Tibial nerve (tissue), 4 donors: ENCODE measurements around the gene RASA3. TPM values are rescaled to one million over a fixed set of nuclear protein-coding genes. Genes with fewer than 3 reads are reported as not detected.

ENCODE experiments used
- DNase-seq, 2 donors: peaks; one replicate each; pipeline ENCODE4 v3.0.0-alpha.2; 2019; ENCODE audit warnings: low spot score in 2 of 2
- H3K27ac ChIP-seq, 4 donors: fragments of 200-600 bp; sonication (generic) in 3 of 4; one replicate each; pipeline ENCODE4 v1.5.1; 2017 to 2019; ENCODE audit warnings: mild to moderate bottlenecking in 1 of 4
- H3K27me3 ChIP-seq, 2 donors: fragments of 200-600 bp; sonication (generic) in 1 of 2; one replicate each; pipeline versions ENCODE4 v1.5.1 to v1.6.0; 2017 to 2019
- H3K36me3 ChIP-seq, 3 donors: fragments of 200-600 bp; sonication (generic); one replicate each; pipeline ENCODE4 v1.5.1; 2018 to 2019
- H3K4me1 ChIP-seq, 4 donors: fragments of 200-600 bp; sonication (generic) in 3 of 4; one replicate each; pipeline ENCODE4 v1.5.1; 2017 to 2019
- H3K4me3 ChIP-seq, 4 donors: fragments of 200-600 bp; sonication (generic) in 3 of 4; one replicate each; pipeline ENCODE4 v1.5.1; 2017 to 2019; ENCODE audit warnings: mild to moderate bottlenecking in 1 of 4, moderate library complexity in 1 of 4
- H3K9me3 ChIP-seq, 4 donors: fragments of 200-600 bp; sonication (generic) in 3 of 4; one replicate each; pipeline ENCODE4 v1.5.1; 2017 to 2019
- CTCF ChIP-seq, 5 experiments: fragments of 200-600 bp in 3 of 5; fragments of 450-650 bp in 2 of 5; sonication (generic) in 3 of 5; IDR thresholded peaks; one replicate each; pipeline ENCODE4 v1.5.1; 2016 to 2019; ENCODE audit warnings: antibody characterized with exemption in 5 of 5, mild to moderate bottlenecking in 3 of 5, moderate library complexity in 2 of 5
- EP300 ChIP-seq, 2 donors: sonication (generic); formaldehyde crosslinking; IDR thresholded peaks; one replicate each; pipeline ENCODE4 v1.6.1; 2017; ENCODE audit warnings: antibody characterized with exemption in 2 of 2, mild to moderate bottlenecking in 1 of 2
- POLR2A ChIP-seq, 2 donors: fragments of 450-650 bp; IDR thresholded peaks; one replicate each; pipeline ENCODE4 v1.6.1; 2017; ENCODE audit warnings: antibody characterized with exemption in 2 of 2, mild to moderate bottlenecking in 2 of 2, moderate library complexity in 2 of 2
- WGBS, 2 donors: methylation state at CpG; one replicate each; pipeline ENCODE4 v1.1.5; 2018; 5-methylcytosine and 5-hydroxymethylcytosine counted together
- total RNA-seq, 4 donors: library from RNA; depleted of rRNA; stranded (reverse); fragments of >200 nt; gene quantifications; one replicate each; pipeline ENCODE4 v1.1.0, GENCODE V29; 2016

The RASA3 gene
- total RNA-seq, 4 donors from 2014 or later: 36.2 to 63.3 (median 46.3) TPM

- TF ChIP-seq CTCF (IDR thresholded peaks at IDR 0.05) (no peak), EP300 (IDR thresholded peaks at IDR 0.05) (no peak), POLR2A (IDR thresholded peaks at IDR 0.05) (no peak)
- Histone ChIP-seq H3K9me3 (no peaks in the 10 kb centered on the region), H3K27ac (peak overlapping the region in 1 of 4 donors; percentile 23), H3K4me3 (no peak overlapping the region), H3K36me3 (peaks cover 0 to 77% (median 7%) of the 10 kb centered on the region in 3 donors), H3K4me1 (peaks cover 0 to 25% (median 20%) of the 10 kb centered on the region in 4 donors), H3K27me3 (no peaks in the 10 kb centered on the region)
- WGBS, 2 donors: 90 to 91% methylated on average over 28 to 31 of the region's 35 CpGs
- no peak for DNase-seq
These were observed 107.6 kb downstream of the RASA3 start for GRCh38 chr13:114024603-114025404.

GRCh38 chr13:114023716-114024602 lies 108.5 kb downstream of the RASA3 start:
- Histone ChIP-seq H3K27me3 (no peaks in the 10 kb centered on the region), H3K9me3 (no peaks in the 10 kb centered on the region), H3K36me3 (peaks cover 0 to 81% (median 7%) of the 10 kb centered on the region in 3 donors), H3K4me1 (peaks cover 0 to 23% (median 18%) of the 10 kb centered on the region in 4 donors), H3K27ac (no peak overlapping the region), H3K4me3 (no peak overlapping the region)
- no peak for TF ChIP-seq EP300 (IDR thresholded peaks at IDR 0.05)
- no peak for TF ChIP-seq CTCF (IDR thresholded peaks at IDR 0.05)
- no peak for TF ChIP-seq POLR2A (IDR thresholded peaks at IDR 0.05)
- DNase-seq: no peak
- 91% methylated on average over 33 to 35 of the region's 35 CpGs for WGBS, 2 donors

GRCh38 chr13:114022876-114023275 lies 109.5 kb downstream of the RASA3 start:
- Histone ChIP-seq H3K4me3 (no peak overlapping the region), H3K27me3 (no peaks in the 10 kb centered on the region), H3K9me3 (no peaks in the 10 kb centered on the region), H3K4me1 (peaks cover 0 to 23% (median 18%) of the 10 kb centered on the region in 4 donors), H3K36me3 (peaks cover 0 to 91% (median 11%) of the 10 kb centered on the region in 3 donors), H3K27ac (no peak overlapping the region)
- DNase-seq: no peak
- TF ChIP-seq POLR2A (IDR thresholded peaks at IDR 0.05) (no peak), CTCF (IDR thresholded peaks at IDR 0.05) (no peak), EP300 (IDR thresholded peaks at IDR 0.05) (no peak)
- 86 to 92% methylated on average over 12 of the region's 12 CpGs for WGBS, 2 donors

- Histone ChIP-seq H3K4me3 (no peak overlapping the region), H3K9me3 (no peaks in the 10 kb centered on the region), H3K27ac (no peak overlapping the region), H3K4me1 (peaks cover 0 to 23% (median 15%) of the 10 kb centered on the region in 4 donors), H3K27me3 (no peaks in the 10 kb centered on the region), H3K36me3 (peaks cover 0 to 92% (median 11%) of the 10 kb centered on the region in 3 donors)
- 93 to 97% methylated on average over 6 to 9 of the region's 9 CpGs for WGBS, 2 donors
- no peak for TF ChIP-seq POLR2A (IDR thresholded peaks at IDR 0.05)
- TF ChIP-seq EP300 (IDR thresholded peaks at IDR 0.05): no peak
- no peak for TF ChIP-seq CTCF (IDR thresholded peaks at IDR 0.05)
- no peak for DNase-seq
These were observed 110.1 kb downstream of the RASA3 start for GRCh38 chr13:114022309-114022669.
